ENCODE results near the gene ISYNA1. TPM values are rescaled to one million over a fixed set of nuclear protein-coding genes. Genes with fewer than 3 reads are reported as not detected.

The ISYNA1 gene
- total and polyA plus RNA-seq, 2 of the 4 experiments (the other 2 are of a cell fraction): 3.4 to 24.7 TPM

- no peak overlapping the region for H2BK5ac ChIP-seq (ENCODE audit: low read depth, low read length, poor library complexity, severe bottlenecking)
- no peaks in the 10 kb centered on the region for H3K9me3 ChIP-seq (ENCODE audit: control insufficient read depth, insufficient read depth, low read length)
- no peak overlapping the region for H3K14ac ChIP-seq (replicated peaks; ENCODE audit: low read depth, low read length)
- H3K56ac ChIP-seq (ENCODE audit: extremely low read depth, insufficient read depth, low read length): no peak overlapping the region
- ChIA-PET CTCF (interaction anchor here (1.3 kb wide), 1 partner anchor 9 kb away, joined by 3 read pairs; no protein-coding TSS in a partner anchor), POLR2A (ENCODE audit: unreplicated experiment) (no interaction called here)
- no peak overlapping the region for H3K9ac ChIP-seq (ENCODE audit: low read depth, low read length)
- no CpG with 5 or more reads among the region's 11 CpGs for WGBS, 2 experiments (ENCODE audit: extremely low coverage in 2 of 2, insufficient read length in 1 of 2)
- TF ChIP-seq POLR2A (IDR thresholded peaks at IDR 0.05; ENCODE audit: low read depth, low read length) (no peak), MXI1 (IDR thresholded peaks at IDR 0.05; ENCODE audit: borderline replicate concordance, low read depth, low read length) (no peak), USF2 (IDR thresholded peaks at IDR 0.05; ENCODE audit: low read depth, low read length) (no peak), NFE2L2 (IDR thresholded peaks at IDR 0.05; ENCODE audit: low read depth, low read length) (no peak), BHLHE40 (IDR thresholded peaks at IDR 0.05; ENCODE audit: low read depth, low read length) (no peak)
- H4K8ac ChIP-seq (ENCODE audit: low read depth in 2 of 2, low read length in 2 of 2): no peak overlapping the region; a peak in 1 of 4 replicates
- no peak overlapping the region for H2AFZ ChIP-seq (replicated peaks; ENCODE audit: low read length, poor library complexity)
- H3K4me2 ChIP-seq (ENCODE audit: low read depth, low read length): no peak overlapping the region
- H3K79me1 ChIP-seq (ENCODE audit: low read depth in 1 of 2, low read length in 2 of 2): peaks cover 0 to 20% of the 10 kb centered on the region in 2 experiments; a peak in 2 of 4 replicates
- H2BK20ac ChIP-seq (ENCODE audit: low read depth, low read length): no peak overlapping the region
- no peak overlapping the region for H3K27ac ChIP-seq (ENCODE audit: insufficient read depth, low read length)
- H4K20me1 ChIP-seq (ENCODE audit: insufficient read depth, low read length): peaks cover 17% of the 10 kb centered on the region
- intact Hi-C loops (cut with micrococcal nuclease) (no loop called here), dilution Hi-C loops (cut with HindIII; ENCODE audit: low sequenced_read_pairs, unreplicated experiment) (no loop called here), in situ Hi-C loops (cut with MboI; ENCODE audit: low sequenced_read_pairs) (no loop called here)
- H3K9me1 ChIP-seq (ENCODE audit: insufficient read depth, low read length): no peaks in the 10 kb centered on the region
- H3K18ac ChIP-seq (ENCODE audit: low read depth, low read length): no peak overlapping the region
- peaks cover 13% of the 10 kb centered on the region for H3K4me1 ChIP-seq (ENCODE audit: control insufficient read depth, insufficient read depth, low read length)
- no peak overlapping the region for H3K4ac ChIP-seq (ENCODE audit: low read depth, low read length)
- no peak overlapping the region for H2AK9ac ChIP-seq (replicated peaks; ENCODE audit: low read depth, low read length, poor library complexity)
- no TSS peak for BruUV-seq (replicated peaks)
- H3K27me3 ChIP-seq (ENCODE audit: control insufficient read depth, insufficient read depth, low read length): no peaks in the 10 kb centered on the region
- no peak overlapping the region for H4K5ac ChIP-seq (ENCODE audit: low read depth, low read length)
- DNase-seq (no peak), ATAC-seq (ENCODE audit: low read depth) (no peak)
- H2AK5ac ChIP-seq (ENCODE audit: low read depth, low read length): no peak overlapping the region; the same call in 1 of the 2 replicates
- H2BK15ac ChIP-seq (ENCODE audit: low read depth, low read length): no peak overlapping the region; the same call in 2 of the 3 replicates
- no peak overlapping the region for H3K23ac ChIP-seq (ENCODE audit: low read depth, low read length)
- H3K36me3 ChIP-seq (ENCODE audit: control insufficient read depth, insufficient read depth, low read length): peaks cover 9% of the 10 kb centered on the region; the same call in 1 of the 2 replicates
- no peak overlapping the region for H2BK120ac ChIP-seq (ENCODE audit: low read depth, low read length)
- H4K91ac ChIP-seq (ENCODE audit: insufficient read depth, low read depth, low read length): no peak overlapping the region
- H3K4me3 ChIP-seq (ENCODE audit: insufficient read depth, low read depth, low read length): no peak overlapping the region
Observed at GRCh38 chr19:18392417-18392816, 45.5 kb downstream of the ISYNA1 start.
